NCI-H1417 (cell line): ENCODE results near the gene CNOT6.
"Not testable (repeated sequence)": the region's sequence is repeated elsewhere in the genome, so short reads cannot be mapped to it uniquely, and the experiment has no call there.

Source experiments
- DNase-seq, 3 experiments: peaks; one replicate each; lab custom pipeline; 2025; lab: John Stamatoyannopoulos, UW

Gene CNOT6

GRCh38 chr5:180521101-180521500 lies 26.9 kb downstream of the CNOT6 start:
- DNase-seq: no peak

DNA sequence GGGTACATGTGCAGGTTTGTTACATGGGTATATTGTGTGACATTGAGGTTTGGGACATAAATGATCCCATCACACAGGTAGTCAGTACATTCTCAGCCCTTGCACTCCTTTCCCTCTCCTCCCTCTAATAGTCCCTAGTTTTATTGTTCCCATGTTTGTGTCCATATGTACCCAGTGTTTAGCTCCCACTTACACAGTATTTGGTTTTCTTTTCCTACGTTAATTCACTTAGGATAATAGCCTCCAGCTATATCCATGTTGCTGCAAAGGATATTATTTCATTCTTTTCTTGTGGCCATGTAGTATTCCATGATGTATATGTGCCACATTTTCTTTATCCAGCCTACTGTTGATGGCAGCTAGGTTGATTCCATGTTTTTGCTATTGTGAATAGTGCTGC lies 27.4 kb downstream of the CNOT6 start:
- no peak for DNase-seq

- DNase-seq: no peak
Measured at GRCh38 chr5:180522330-180522729, 28.2 kb downstream of the CNOT6 start.

DNA sequence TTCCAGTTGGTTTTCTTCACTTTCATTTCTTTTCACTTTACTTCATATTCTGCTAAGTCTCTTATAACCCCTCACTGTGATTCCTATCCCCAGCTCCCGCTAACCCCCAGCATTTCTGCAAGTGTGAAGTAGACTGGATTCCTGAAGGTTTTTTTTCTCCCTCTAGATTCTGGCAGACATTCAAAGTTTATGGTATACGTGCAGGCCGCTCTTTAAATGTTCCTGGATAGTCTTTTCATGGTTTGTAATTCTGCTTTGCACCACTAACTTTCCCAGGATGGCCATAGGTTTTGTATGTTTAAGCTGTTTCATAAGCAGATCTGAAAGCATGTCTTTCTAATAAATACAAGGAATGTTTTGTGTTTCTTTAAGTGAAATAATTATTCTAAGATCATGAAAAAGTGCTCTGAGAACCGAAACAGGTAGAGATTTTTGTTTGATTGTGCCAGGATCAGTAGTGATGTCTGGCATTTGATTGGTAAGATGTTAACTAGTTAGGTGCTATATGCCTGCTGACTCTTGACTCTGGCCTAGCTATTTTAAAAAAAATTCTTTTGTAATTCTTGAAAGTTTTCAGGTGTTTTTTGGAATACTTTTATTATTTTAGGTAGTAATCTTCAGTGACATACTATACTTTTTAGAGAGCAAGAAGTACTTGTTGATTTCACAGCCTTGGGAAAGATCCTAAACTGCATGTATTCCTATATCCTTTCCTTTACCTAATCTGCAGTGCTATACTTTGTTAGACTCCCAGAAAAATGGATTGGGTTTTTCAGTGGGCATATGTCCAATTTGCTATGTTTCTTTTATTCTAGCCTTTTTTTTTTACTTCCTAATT lies 29.7 kb downstream of the CNOT6 start:
- no peak for DNase-seq

- DNase-seq: no peak
Measured at GRCh38 chr5:180525399-180525798, 31.2 kb downstream of the CNOT6 start.

GRCh38 chr5:180526269-180526668 lies 32.1 kb downstream of the CNOT6 start:
- DNase-seq: no peak

- no peak for DNase-seq
Measured at GRCh38 chr5:180527659-180528058, 33.5 kb downstream of the CNOT6 start.

DNA sequence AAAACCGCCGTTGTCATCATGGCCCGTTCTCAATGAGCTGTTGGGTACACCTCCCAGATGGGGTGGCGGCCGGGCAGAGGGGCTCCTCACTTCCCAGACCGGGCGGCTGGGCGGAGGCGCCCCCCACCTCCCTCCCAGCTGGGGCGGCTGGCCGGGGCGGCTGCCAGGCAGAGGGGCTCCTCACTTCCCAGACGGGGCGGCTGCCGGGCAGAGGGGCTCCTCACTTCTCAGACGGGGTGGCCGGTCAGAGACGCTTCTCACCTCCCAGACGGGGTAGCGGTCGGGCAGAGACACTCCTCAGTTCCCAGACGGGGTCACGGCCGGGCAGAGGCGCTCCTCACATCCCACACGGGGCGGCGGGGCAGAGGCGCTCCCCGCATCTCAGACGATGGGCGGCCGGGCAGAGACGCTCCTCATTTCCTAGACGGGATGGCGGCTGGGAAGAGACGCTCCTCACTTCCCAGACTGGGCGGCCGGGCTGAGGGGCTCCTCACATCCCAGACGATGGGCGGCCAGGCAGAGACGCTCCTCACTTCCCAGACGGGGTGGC lies 36.9 kb downstream of the CNOT6 start:
- not testable (repeated sequence) for DNase-seq

GRCh38 chr5:180532268-180532667 lies 38.1 kb downstream of the CNOT6 start:
- DNase-seq: no peak

DNA sequence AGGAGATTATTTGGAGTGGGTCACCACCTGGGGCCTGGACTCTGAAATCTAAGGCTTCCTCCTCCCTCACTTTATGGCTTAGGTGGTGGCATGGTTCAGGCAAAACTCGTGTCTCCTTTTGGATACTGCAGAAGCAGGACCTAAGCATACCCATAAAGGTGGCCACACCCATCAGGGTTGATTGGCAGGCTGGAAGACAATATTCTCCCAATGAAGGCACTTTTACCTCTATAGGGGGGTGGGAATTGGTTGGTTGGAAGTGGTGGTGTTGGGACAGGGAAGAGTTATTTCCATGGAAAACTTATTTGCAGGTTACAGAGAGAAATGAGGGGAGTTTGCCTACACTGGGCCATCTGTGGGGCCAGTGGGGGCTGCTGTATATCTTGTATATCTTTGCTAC lies 39.7 kb downstream of the CNOT6 start:
- DNase-seq: no peak

DNA sequence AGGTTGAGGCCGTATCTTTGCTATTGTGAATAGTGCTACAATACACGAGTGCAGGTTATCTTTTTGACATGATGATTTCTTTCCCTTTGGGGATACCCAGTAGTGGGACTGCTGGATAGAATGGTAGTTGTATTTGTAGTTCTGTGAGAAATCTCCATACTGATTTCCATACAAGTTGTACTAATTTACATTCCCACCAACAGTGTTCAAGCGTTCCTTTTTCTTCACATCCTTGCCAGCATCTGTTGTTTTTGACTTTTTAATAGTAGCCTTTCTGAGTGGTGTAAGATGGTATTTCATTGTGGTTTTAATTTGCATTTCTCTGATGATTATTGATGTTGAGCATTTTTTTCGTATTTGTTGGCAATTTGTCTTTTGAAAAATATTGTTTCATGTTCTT lies 41.4 kb downstream of the CNOT6 start:
- no peak for DNase-seq

DNA sequence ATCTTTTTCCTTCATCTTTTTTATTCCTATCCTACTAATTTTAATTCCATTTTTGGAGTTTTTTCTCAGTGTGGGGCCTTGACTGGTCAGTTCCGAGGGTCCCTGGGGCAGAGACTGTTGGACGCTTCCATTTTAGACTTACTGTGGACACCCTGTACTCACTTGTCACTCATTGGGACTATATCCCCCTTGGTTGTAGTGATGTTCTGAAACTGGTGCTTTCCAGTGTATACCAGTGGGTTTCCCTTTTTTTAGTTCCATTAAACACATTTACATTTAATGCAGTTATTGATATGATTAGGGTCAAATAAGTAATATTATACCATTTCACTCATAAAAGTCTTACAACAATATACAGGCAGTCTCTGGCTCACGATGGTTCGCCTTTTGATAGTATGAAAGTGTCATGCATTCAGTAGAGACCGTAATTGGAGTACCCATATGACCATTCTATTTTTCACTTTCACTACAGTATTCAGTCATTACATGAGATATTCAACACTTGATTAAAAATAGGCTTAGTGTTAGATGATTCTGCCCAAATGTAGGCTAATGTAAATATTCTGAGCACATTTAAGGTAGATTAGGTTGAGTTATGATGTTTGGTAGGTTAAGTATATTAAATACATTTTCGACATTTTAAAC lies 46.0 kb downstream of the CNOT6 start:
- no peak for DNase-seq

GRCh38 chr5:180541710-180542109 lies 47.5 kb downstream of the CNOT6 start:
- DNase-seq: no peak

GRCh38 chr5:180545248-180545647 lies 51.1 kb downstream of the CNOT6 start:
- DNase-seq: no peak

- DNase-seq: no peak
Measured at GRCh38 chr5:180548563-180548962, 54.4 kb downstream of the CNOT6 start.

- DNase-seq: no peak
Measured at GRCh38 chr5:180553530-180553929, 59.4 kb downstream of the CNOT6 start.

- DNase-seq: no peak
Measured at GRCh38 chr5:180555168-180555921, 61.2 kb downstream of the CNOT6 start.

GRCh38 chr5:180557217-180557809 lies 63.1 kb downstream of the CNOT6 start:
- DNase-seq: no peak

- DNase-seq: no peak
Measured at GRCh38 chr5:180558232-180558631, 64.1 kb downstream of the CNOT6 start.

DNA sequence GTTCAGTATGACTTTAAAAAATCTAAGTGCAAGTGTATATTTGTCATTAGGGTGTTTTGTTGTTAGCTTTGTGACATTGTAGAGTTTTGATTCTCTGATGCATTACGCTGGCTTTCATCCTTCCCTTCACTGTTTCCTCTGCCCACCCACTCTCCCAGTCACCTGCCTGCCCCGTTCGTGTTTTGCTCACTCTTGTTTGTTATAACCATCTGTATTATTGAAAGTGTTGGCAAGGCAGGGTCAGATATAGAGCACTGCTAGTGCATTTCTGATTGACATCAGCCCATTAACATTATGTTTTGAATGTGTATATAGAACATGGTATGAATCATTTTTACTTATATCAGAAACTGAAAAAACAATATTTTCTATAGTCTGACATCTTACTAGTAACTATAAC lies 69.8 kb downstream of the CNOT6 start:
- DNase-seq: no peak

DNA sequence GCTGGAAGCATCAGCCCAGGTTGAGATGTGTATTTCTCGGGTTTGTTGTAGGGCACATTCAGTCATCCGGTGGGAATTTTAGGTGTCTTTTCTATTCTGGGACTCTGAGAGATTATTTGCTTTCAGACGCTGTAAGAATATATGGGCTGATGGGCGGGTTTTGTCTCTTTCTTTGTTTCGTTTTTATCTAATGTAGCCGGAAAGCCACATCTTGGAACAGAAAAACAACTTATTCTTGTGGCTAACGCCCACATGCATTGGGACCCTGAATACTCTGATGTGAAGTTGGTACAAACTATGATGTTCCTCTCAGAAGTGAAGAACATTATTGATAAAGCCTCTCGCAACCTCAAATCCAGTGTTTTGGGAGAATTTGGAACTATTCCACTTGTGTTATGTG lies 74.7 kb downstream of the CNOT6 start:
- no peak for DNase-seq

DNA sequence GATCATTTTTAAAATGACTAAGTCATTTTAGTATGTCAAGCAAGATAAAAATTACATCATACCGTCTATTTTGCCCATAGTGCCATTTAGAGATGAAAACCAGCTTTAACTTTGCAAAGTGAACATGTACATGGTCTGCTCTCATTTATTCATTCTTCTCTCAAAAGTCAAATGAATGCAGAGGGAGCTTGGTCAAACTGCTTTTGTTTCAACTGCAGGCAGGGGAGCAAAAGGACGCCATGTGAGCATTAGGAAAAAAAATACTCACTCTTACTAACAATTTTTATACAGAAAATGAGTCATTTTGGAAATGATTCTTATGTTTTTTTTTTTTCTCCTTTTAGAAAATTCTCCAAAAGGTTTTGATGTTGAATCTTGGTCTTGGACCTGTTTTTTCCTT lies 81.4 kb downstream of the CNOT6 start:
- DNase-seq: no peak
